Kidney (tissue), 14 donors: Measurements from ENCODE around the gene LHFPL6. TPM values are rescaled to one million over a fixed set of nuclear protein-coding genes. Genes with fewer than 3 reads are reported as not detected.

Experiments
- DNase-seq, 5 donors: peaks; one replicate each; pipeline ENCODE4 v3.0.0-alpha.2; 2013 to 2020
- FAIRE-seq: peaks from 2 replicates; lab custom pipeline; 2012; peaks lifted over from hg19 to GRCh38; lab: Jason Lieb, UNC
- H3K27ac ChIP-seq, 2 donors: one replicate each; pipeline ENCODE4 v1.7.0; 2013; ENCODE audit warnings: low read depth in 2 of 2, low read length in 2 of 2, inconsistent platforms in 1 of 2
- H3K27me3 ChIP-seq: one replicate; pipeline ENCODE4 v1.7.1; 2013; ENCODE audit warnings: low read length, inconsistent platforms; ENCODE audit not compliant: control insufficient read depth, insufficient read depth
- H3K36me3 ChIP-seq, 3 donors: one replicate each; pipeline versions ENCODE4 v1.7.0 to v1.7.1; 2013; ENCODE audit warnings: low read length in 3 of 3, control low read depth in 1 of 3, inconsistent platforms in 1 of 3; ENCODE audit not compliant: insufficient read depth in 3 of 3, control insufficient read depth in 2 of 3
- H3K4me1 ChIP-seq, 3 donors: one replicate each; pipeline versions ENCODE4 v1.7.0 to v1.7.1; 2013; ENCODE audit warnings: low read length in 3 of 3, inconsistent platforms in 1 of 3, low read depth in 1 of 3; ENCODE audit not compliant: control insufficient read depth in 2 of 3, insufficient read depth in 2 of 3
- H3K4me3 ChIP-seq, 3 donors: one replicate each; pipeline versions ENCODE4 v1.7.0 to v1.8.1; 2013; ENCODE audit warnings: low read length in 3 of 3, control low read depth in 1 of 3, inconsistent platforms in 1 of 3
- H3K9ac ChIP-seq, 3 donors: one replicate each; pipeline versions ENCODE4 v1.7.0 to v1.7.1; 2013; ENCODE audit warnings: low read length in 3 of 3, control low read depth in 1 of 3, inconsistent platforms in 1 of 3
- H3K9me3 ChIP-seq, 3 donors: one replicate each; pipeline versions ENCODE4 v1.7.0 to v1.7.1; 2013; ENCODE audit warnings: low read length in 3 of 3, control low read depth in 1 of 3, inconsistent platforms in 1 of 3; ENCODE audit not compliant: control insufficient read depth in 2 of 3, insufficient read depth in 1 of 3
- intact Hi-C: fragments of 100-400 bp; cut with DNase I; formaldehyde crosslinking; loops from one replicate; pipeline ENCODE4 v1.11.1; 2022
- polyA plus RNA-seq: library from polyadenylated mRNA; stranded (reverse); fragments of 350-450 nt; fragmentation: Illumina TruSeq; extraction: RNeasy Lipid Tissue Mini Kit (QIAGEN cat#74804); gene quantifications from one replicate; pipeline ENCODE4 v1.2.3, GENCODE V29; 2014; ENCODE audit warnings: low read depth, low replicate concordance; ENCODE audit not compliant: insufficient read depth
- total RNA-seq: library from RNA; stranded (reverse); fragmentation: NEBNext Ultra II Directional; extraction: Animal tissue kit (Norgen Biotek cat#: 25700); gene quantifications from one replicate; pipeline ENCODE4 v1.2.1, GENCODE V29; 2021
- TF ChIP-seq, protein P1 (sequence below): IDR thresholded peaks from 3 replicates; pipeline ENCODE4 v1.5.1; 2012; ENCODE audit warnings: mild to moderate bottlenecking, moderate library complexity, borderline replicate concordance; ENCODE audit not compliant: insufficient read depth; ENCODE audit errors: extremely low read depth
- donor health status: control.
- donor health status: control.
- donor health status: control.
- donor health status: control.
- donor health status: control.
- donor health status: DM: yes; HTN: yes; CAD: no.
- donor health status: Normal renal cell carcinoma (clear cell type).

LHFPL6 gene
- total and polyA plus RNA-seq, 2 donors from 2014 or later = 33.0 to 59.2 TPM

DNA sequence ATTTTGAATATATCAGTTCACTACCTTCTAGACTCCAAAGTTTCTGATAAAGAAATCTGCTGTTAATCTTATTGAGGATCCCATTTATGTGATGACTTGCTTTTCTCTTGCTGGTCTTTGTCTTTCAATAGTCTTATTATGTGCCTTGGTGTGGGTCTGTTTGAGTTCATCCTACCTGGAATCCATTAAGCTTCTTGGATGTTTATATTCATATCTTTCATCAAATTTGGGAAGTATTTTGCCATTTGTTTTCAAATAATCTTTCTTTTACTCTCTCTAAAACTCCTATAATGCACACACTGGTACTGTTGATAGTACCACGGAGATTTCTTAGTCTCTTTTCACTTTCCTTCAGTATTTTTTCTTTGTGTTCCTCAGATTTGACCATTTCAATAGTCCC, 28.3 kb upstream of the LHFPL6 start:
- no peaks in the 10 kb centered on the region for H3K36me3 ChIP-seq
- no peak for FAIRE-seq

GRCh38 chr13:39623466-39623865, 20.5 kb upstream of the LHFPL6 start:
- FAIRE-seq (no peak), DNase-seq (no peak)
- H3K27me3 ChIP-seq = no peaks in the 10 kb centered on the region
- TF ChIP-seq, protein P1, sequence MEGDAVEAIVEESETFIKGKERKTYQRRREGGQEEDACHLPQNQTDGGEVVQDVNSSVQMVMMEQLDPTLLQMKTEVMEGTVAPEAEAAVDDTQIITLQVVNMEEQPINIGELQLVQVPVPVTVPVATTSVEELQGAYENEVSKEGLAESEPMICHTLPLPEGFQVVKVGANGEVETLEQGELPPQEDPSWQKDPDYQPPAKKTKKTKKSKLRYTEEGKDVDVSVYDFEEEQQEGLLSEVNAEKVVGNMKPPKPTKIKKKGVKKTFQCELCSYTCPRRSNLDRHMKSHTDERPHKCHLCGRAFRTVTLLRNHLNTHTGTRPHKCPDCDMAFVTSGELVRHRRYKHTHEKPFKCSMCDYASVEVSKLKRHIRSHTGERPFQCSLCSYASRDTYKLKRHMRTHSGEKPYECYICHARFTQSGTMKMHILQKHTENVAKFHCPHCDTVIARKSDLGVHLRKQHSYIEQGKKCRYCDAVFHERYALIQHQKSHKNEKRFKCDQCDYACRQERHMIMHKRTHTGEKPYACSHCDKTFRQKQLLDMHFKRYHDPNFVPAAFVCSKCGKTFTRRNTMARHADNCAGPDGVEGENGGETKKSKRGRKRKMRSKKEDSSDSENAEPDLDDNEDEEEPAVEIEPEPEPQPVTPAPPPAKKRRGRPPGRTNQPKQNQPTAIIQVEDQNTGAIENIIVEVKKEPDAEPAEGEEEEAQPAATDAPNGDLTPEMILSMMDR = no peak
- no peak overlapping the region for H3K9ac ChIP-seq
- intact Hi-C loops = no loop called here
- H3K4me1 ChIP-seq = no peaks in the 10 kb centered on the region
- H3K36me3 ChIP-seq = no peaks in the 10 kb centered on the region
- no peak overlapping the region for H3K4me3 ChIP-seq
- H3K27ac ChIP-seq = no peak overlapping the region
- no peaks in the 10 kb centered on the region for H3K9me3 ChIP-seq

More for the DNA sequence above, 28.3 kb upstream of the LHFPL6 start:
- Histone ChIP-seq H3K9me3 (peaks cover 0 to 4% (median 0%) of the 10 kb centered on the region in 3 donors), H3K27ac (no peak overlapping the region), H3K4me1 (no peaks in the 10 kb centered on the region), H3K27me3 (no peaks in the 10 kb centered on the region), H3K4me3 (no peak overlapping the region), H3K9ac (no peak overlapping the region)
- TF ChIP-seq, protein P1 = no peak
- intact Hi-C loops = no loop called here
- DNase-seq = no peak

DNA sequence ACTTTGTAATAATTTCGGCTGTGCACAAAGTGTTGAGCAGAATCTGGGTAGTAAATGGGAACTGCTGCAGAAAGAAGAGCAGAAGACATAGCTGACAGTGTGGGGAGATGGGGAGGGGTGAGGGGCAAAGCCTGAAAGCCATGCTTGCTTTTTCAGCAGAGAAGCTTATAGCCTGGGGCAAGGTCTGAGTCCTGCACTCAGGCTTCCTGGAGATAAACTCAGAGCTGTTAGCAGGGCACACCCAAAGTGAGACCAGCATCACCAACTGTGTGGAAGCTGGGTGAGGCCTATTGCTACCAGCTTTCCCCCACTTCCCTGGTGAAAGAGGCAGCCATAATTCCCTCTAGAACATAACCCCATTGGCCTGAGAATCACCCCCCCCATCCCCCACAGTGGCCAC, 15.6 kb upstream of the LHFPL6 start:
- H3K27me3 ChIP-seq = no peaks in the 10 kb centered on the region
- no peak overlapping the region for H3K9ac ChIP-seq
- FAIRE-seq (no peak), DNase-seq (no peak)
- H3K4me1 ChIP-seq = no peaks in the 10 kb centered on the region
- no peaks in the 10 kb centered on the region for H3K36me3 ChIP-seq
- H3K9me3 ChIP-seq = no peaks in the 10 kb centered on the region
- no peak overlapping the region for H3K4me3 ChIP-seq
- TF ChIP-seq, protein P1 = no peak
- no peak overlapping the region for H3K27ac ChIP-seq
- intact Hi-C loops = loop anchor here (10.0 kb wide), 3 partner anchors 204 to 574 kb away; no protein-coding TSS in a partner anchor

DNA sequence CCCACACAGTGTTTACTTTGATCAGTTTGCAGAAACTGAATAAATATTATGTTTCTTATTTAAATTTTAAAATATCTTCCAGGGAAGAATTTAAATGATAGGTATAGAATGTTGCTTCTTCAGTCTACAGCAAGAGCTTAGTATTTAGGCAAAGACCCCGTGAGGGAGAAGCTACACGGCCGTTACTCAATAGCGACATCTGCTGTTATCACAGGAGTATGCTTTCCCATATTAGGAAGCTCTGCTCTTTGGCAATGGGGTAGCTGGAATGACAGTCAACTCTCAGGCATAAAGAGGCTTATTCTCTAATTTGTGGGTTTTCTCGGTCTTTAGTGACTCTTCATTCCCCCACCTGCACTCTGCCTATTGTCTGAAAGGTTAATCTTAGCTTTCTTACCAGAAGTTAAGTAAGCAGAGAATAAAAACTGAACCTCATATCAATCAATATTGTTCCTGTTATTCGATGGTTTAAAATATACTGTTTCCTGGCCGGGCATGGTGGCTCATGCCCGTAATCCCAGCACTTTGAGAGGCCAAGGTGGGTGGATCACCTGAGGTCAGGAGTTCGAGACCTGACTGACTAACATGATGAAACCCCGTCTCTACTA, 13.2 kb upstream of the LHFPL6 start:
- no peak overlapping the region for H3K27ac ChIP-seq
- peak in 4 of 5 donors; percentile 58 to 88 (median 74) for DNase-seq
- TF ChIP-seq, protein P1 = peak; percentile 88
- no peak overlapping the region for H3K4me3 ChIP-seq
- intact Hi-C loops = loop anchor here (10.0 kb wide), 3 partner anchors 201 to 571 kb away; no protein-coding TSS in a partner anchor
- peak; percentile 82 for FAIRE-seq
- no peak overlapping the region for H3K9ac ChIP-seq
- H3K9me3 ChIP-seq = no peaks in the 10 kb centered on the region
- no peaks in the 10 kb centered on the region for H3K27me3 ChIP-seq
- no peaks in the 10 kb centered on the region for H3K4me1 ChIP-seq
- no peaks in the 10 kb centered on the region for H3K36me3 ChIP-seq
